WTC11 (cell line): ENCODE data around the gene FAR1. TPM values are rescaled to one million over a fixed set of nuclear protein-coding genes. Genes with fewer than 3 reads are reported as not detected.

Source experiments
- ATAC-seq: fragments of 200-7000 bp; cut with Tn5 transposase; 2 replicates; pipeline ENCODE4 v1.10.0; 2021; ENCODE audit warnings: mild to moderate bottlenecking, moderate library complexity
- CTCF ChIA-PET: fragments of 300-600 bp; sonication (Branson Sonifier 250); formaldehyde crosslinking; loops from one replicate; lab custom pipeline; 2021; ENCODE audit warnings: antibody characterized with exemption; lab: Charles Lee
- POLR2A ChIA-PET: fragments of 350-600 bp; sonication (Branson Sonifier 250); formaldehyde crosslinking; loops from one replicate; lab custom pipeline; 2021; ENCODE audit warnings: antibody characterized with exemption; lab: Charles Lee
- DNase-seq: peaks from one replicate; pipeline ENCODE4 v3.0.0; 2021; ENCODE audit warnings: low spot score
- H3K27ac Mint-ChIP-seq: 2 replicates; pipeline ENCODE4 v1.8.0; 2021; ENCODE audit warnings: mixed read lengths
- H3K27me3 Mint-ChIP-seq: 2 replicates; pipeline ENCODE4 v1.8.0; 2021; ENCODE audit warnings: low read depth, mild to moderate bottlenecking, moderate library complexity, mixed read lengths
- H3K36me3 Mint-ChIP-seq: 2 replicates; pipeline ENCODE4 v1.8.0; 2021; ENCODE audit warnings: mixed read lengths
- H3K4me1 Mint-ChIP-seq: 2 replicates; pipeline ENCODE4 v1.8.0; 2022; ENCODE audit warnings: mixed read lengths
- H3K4me3 Mint-ChIP-seq: 2 replicates; pipeline ENCODE4 v1.8.0; 2021; ENCODE audit warnings: mild to moderate bottlenecking, moderate library complexity, mixed read lengths
- H3K9me3 Mint-ChIP-seq: 2 replicates; pipeline ENCODE4 v1.8.0; 2021; ENCODE audit warnings: mixed read lengths
- ARID4B ChIP-seq: sonication (generic); formaldehyde crosslinking; IDR thresholded peaks from 2 replicates; pipeline ENCODE4 v1.8.0; 2023; ENCODE audit warnings: missing genetic modification reagents, mild to moderate bottlenecking, borderline replicate concordance
- ATF2 ChIP-seq: sonication (generic); formaldehyde crosslinking; IDR thresholded peaks from 2 replicates; pipeline ENCODE4 v1.8.1; 2022; ENCODE audit warnings: low read depth, missing genetic modification reagents, borderline replicate concordance
- CTCF ChIP-seq: fragments of 200-600 bp; IDR thresholded peaks from 2 replicates; pipeline ENCODE4 v1.8.0; 2022; ENCODE audit warnings: antibody characterized with exemption
- EMX1 ChIP-seq: fragments of 250-450 bp; sonication (Bioruptor Pico); IDR thresholded peaks from 2 replicates; pipeline ENCODE4 v1.8.0; 2021; ENCODE audit warnings: mild to moderate bottlenecking
- ESRRA ChIP-seq: sonication (generic); formaldehyde crosslinking; IDR thresholded peaks from 2 replicates; pipeline ENCODE4 v1.8.1; 2022; ENCODE audit warnings: mild to moderate bottlenecking, missing genetic modification reagents, borderline replicate concordance
- ETV6 ChIP-seq: sonication (generic); formaldehyde crosslinking; IDR thresholded peaks from 2 replicates; pipeline ENCODE4 v1.8.1; 2022; ENCODE audit warnings: mild to moderate bottlenecking, missing genetic modification reagents
- FOXP4 ChIP-seq: sonication (generic); formaldehyde crosslinking; IDR thresholded peaks from 2 replicates; pipeline ENCODE4 v1.8.0; 2022; ENCODE audit warnings: mild to moderate bottlenecking, missing genetic modification reagents
- JUN ChIP-seq: sonication (generic); formaldehyde crosslinking; IDR thresholded peaks from 2 replicates; pipeline ENCODE4 v1.8.0; 2023; ENCODE audit warnings: mild to moderate bottlenecking, missing genetic modification reagents
- MXD4 ChIP-seq: fragments of 250-450 bp; sonication (Bioruptor Pico); IDR thresholded peaks from 2 replicates; pipeline ENCODE4 v1.8.0; 2021; ENCODE audit warnings: mild to moderate bottlenecking, moderate library complexity, borderline replicate concordance
- MYBL2 ChIP-seq: sonication (generic); formaldehyde crosslinking; IDR thresholded peaks from 2 replicates; pipeline ENCODE4 v1.8.1; 2023; ENCODE audit warnings: mild to moderate bottlenecking, moderate library complexity, missing genetic modification reagents
- OVOL2 ChIP-seq: fragments of 250-450 bp; sonication (Bioruptor Pico); IDR thresholded peaks from 2 replicates; pipeline ENCODE4 v1.9.0; 2021; ENCODE audit warnings: mild to moderate bottlenecking, borderline replicate concordance
- SMAD3 ChIP-seq: sonication (generic); formaldehyde crosslinking; IDR thresholded peaks from 2 replicates; pipeline ENCODE4 v1.8.0; 2022; ENCODE audit warnings: missing genetic modification reagents, mild to moderate bottlenecking, borderline replicate concordance
- SP1 ChIP-seq: sonication (generic); formaldehyde crosslinking; conservative IDR thresholded peaks from 2 replicates; pipeline ENCODE4 v1.8.1; 2022; ENCODE audit warnings: missing genetic modification reagents
- TP53 ChIP-seq: sonication (generic); formaldehyde crosslinking; IDR thresholded peaks from 2 replicates; pipeline ENCODE4 v1.8.1; 2023; ENCODE audit warnings: mild to moderate bottlenecking, missing genetic modification reagents
- ZNF138 ChIP-seq: sonication (generic); formaldehyde crosslinking; conservative IDR thresholded peaks from 2 replicates; pipeline ENCODE4 v1.8.1; 2022; ENCODE audit warnings: mild to moderate bottlenecking, moderate library complexity, missing genetic modification reagents
- ZNF423 ChIP-seq: fragments of 250-450 bp; sonication (Bioruptor Pico); IDR thresholded peaks from 2 replicates; pipeline ENCODE4 v2.1.2; 2022; ENCODE audit warnings: mild to moderate bottlenecking, moderate library complexity
- ZNF532 ChIP-seq: fragments of 250-450 bp; sonication (Bioruptor Pico); IDR thresholded peaks from 2 replicates; pipeline ENCODE4 v1.9.0; 2021; ENCODE audit warnings: mild to moderate bottlenecking, borderline replicate concordance
- total RNA-seq: library from RNA; stranded (reverse); gene quantifications from 3 replicates; pipeline ENCODE4 v1.2.3, GENCODE V29; 2021

FAR1 gene
- total RNA-seq, 1 experiment from 2014 or later, result 63.9 TPM

- TF ChIP-seq ESRRA, result no peak
Observed at GRCh38 chr11:13674799-13675509, 6.5 kb downstream of the FAR1 start (continued).

- DNase-seq, result no peak
- 0 out of 2 replicates have a peak, but pooled peaks cover 3% of the 10 kb centered on the region for H3K36me3 Mint-ChIP-seq
- no peak overlapping the region for H3K4me3 Mint-ChIP-seq
- ATAC-seq, result no peak
- TF ChIP-seq MYBL2, result no peak
- no peak for TF ChIP-seq ETV6 (CRISPR knock-in tag)
- no peak for TF ChIP-seq ZNF532 (CRISPR knock-in tag)
- no peak for TF ChIP-seq OVOL2
- TF ChIP-seq TP53 (CRISPR knock-in tag), result no peak
- TF ChIP-seq FOXP4 (CRISPR knock-in tag), result no peak
- TF ChIP-seq ZNF138 (CRISPR knock-in tag), result no peak
- TF ChIP-seq EMX1, result no peak
- TF ChIP-seq ATF2 (CRISPR knock-in tag), result no peak
- H3K27ac Mint-ChIP-seq, result peak overlapping the region; percentile 11; the same call in 1 of the 2 replicates
- ChIA-PET POLR2A (no interaction called here), CTCF (interaction anchor here (2.3 kb wide), 1 partner anchor 9 kb away, joined by 7 read pairs; no protein-coding TSS in a partner anchor)
- H3K27me3 Mint-ChIP-seq, result no peaks in the 10 kb centered on the region
- peaks cover 72% of the 10 kb centered on the region for H3K4me1 Mint-ChIP-seq
- no peaks in the 10 kb centered on the region for H3K9me3 Mint-ChIP-seq
Observed at GRCh38 chr11:13676576-13676975, 8.1 kb downstream of the FAR1 start.

- Mint-ChIP-seq H3K27me3 (no peaks in the 10 kb centered on the region), H3K27ac (peak overlapping the region; percentile 63; the same call in 1 of the 2 replicates), H3K9me3 (no peaks in the 10 kb centered on the region), H3K4me3 (no peak overlapping the region), H3K4me1 (peaks cover 69% of the 10 kb centered on the region), H3K36me3 (no peaks in the 10 kb centered on the region)
- ChIA-PET POLR2A (no interaction called here), CTCF (interaction anchor here (1.0 kb wide), 1 partner anchor 12 kb away, joined by 3 read pairs; no protein-coding TSS in a partner anchor)
- DNase-seq, result no peak
- no peak for ATAC-seq
- TF ChIP-seq SMAD3 (CRISPR knock-in tag) (no peak), ATF2 (CRISPR knock-in tag) (no peak), ARID4B (CRISPR knock-in tag) (no peak), MXD4 (CRISPR knock-in tag) (no peak), SP1 (no peak), JUN (no peak), ZNF423 (CRISPR knock-in tag) (no peak), CTCF (no peak)
Observed at GRCh38 chr11:13679768-13680167, 11.3 kb downstream of the FAR1 start.
